Measurements from ENCODE around the gene OSCP1.

The OSCP1 gene

DNA sequence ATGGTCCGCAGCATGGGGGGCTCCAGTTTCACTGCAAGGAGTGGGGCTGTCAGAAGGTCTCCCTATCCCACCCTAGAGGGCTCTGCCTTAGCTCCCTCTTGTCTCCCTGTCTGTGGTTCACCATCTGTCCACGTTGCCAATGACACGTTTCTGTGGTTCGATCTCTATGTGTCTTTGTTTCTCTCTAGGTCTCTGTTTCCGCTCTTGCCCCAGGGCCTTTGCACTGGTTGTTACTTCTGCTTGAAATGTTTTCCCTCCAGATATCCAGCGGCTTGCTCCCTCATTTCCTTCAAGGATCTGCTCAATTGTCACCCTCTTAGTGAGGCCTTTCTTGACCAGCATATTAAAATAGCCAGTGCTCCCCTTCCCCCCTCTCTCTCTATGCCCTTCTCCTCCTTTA lies 22.4 kb upstream of the OSCP1 start:
- DNase-seq = no peak

DNA sequence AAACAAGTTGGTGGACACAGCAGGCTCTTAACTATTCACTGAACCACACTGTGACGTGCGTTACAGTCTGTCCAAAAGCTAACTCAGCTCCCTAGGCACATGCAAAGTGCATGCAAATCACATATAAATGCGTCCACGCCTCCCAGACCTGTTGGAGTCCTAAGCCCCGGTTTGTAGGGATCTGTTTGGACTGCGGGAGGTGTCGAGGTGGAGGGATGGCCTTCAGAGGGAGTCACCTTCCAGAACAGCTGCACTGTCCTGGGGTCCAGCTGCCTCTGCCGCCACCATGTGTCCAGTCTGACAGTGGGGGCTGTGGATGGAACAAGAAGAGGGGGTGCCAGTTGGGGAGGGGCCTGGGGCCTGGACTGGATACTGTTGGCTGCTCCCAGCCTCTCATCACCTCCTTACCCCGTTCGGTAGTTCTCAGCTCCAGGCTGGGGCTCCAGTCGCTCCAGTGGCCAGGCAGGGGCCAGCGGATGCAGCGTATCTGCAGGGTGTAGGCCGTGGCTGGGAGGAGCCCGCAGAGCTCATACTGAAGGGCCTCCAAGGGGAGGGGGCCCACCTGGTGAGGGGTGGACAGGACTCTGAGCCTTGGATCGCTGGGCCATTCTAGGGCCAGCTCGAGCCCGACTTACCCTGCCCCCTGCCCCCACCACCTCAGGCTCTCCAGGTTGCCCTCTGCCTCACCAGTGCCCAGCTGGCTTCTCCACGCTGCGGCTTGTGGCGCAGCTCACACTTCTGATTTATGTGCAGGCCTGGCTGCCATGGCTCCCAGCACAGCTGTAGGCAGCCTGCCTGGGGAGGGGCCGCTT lies 21.8 kb upstream of the OSCP1 start:
- DNase-seq = peak; percentile 99

GRCh38 chr1:36469163-36469562 lies 18.9 kb upstream of the OSCP1 start:
- DNase-seq = no peak

DNA sequence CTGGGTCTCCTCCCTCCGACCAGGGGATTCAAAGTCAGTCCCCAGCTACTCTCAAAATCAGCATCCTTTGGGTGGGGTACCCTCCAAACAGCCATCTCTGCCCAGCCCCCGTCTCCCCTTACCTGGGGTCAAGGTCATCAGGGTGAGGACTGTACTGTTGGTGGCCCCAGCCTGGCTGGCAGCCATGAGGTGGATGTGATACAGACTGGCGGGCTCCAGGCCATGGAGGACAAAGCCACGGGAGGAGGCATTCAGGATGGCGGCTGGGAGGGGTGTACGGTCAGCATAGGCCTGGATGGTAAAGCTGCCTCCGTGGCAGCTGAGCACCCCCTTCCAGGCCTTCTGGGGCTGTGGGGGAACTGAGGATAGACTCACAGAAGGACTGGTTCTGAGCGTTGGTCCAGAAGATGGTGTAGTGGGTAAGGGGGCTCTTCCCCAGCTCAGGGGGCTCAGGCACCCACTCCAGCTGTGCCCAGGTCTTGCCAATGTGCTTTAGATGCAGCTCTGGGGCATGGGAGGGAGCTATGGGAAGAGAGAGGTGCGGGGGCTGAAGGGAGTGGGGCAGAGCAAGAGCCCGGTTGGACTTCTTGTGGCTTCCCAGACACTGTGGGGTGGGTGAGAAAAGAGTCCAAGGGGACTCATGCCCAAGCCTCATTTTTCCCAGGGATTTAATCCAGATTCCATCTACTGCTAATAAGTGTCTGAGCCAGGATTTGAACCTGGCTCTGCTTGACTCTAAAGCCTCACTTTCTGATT lies 17.6 kb upstream of the OSCP1 start:
- DNase-seq = no peak

- DNase-seq = no peak
Measured at GRCh38 chr1:36467027-36467410, 16.8 kb upstream of the OSCP1 start.

- DNase-seq = no peak
Measured at GRCh38 chr1:36466370-36467026, 16.2 kb upstream of the OSCP1 start.

- DNase-seq = no peak
Measured at GRCh38 chr1:36465731-36466369, 15.6 kb upstream of the OSCP1 start.

DNA sequence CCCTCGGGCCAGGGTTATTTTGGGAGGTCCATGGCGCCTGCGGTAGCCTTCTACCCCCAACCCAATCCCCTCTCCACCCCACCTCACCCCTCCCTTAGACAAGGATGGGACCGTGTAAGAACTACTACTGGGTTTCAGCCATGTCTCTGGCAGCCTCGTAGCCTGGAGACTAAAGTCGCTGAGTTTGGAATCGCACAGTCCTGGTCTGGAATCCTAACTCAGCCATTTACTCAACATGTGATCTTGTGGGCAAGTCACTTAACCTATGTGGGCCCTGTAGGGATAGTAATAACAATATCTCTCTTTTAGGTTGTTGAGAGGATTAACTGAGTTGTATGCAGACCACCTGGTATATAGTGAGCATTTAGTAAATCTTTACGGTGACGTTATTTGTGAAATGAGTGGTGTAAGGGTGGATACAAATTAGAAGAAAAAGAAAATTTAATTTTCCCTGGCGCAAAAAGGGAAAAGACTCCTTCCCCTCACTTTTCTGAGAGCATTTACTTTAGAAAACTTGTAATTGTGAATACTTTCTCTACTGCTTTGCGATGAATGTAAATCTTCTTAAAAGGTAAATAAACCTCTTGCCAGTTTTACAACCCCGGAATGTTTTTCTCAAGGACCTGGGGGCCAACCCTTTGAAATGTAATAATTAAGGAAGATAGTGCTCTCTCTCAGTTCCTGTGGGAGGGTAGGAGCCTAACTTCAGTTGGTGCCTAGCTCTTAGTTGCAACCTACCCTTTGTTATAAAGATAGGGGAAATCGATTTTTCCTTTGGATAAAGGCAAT lies 14.5 kb upstream of the OSCP1 start:
- no peak for DNase-seq

DNA sequence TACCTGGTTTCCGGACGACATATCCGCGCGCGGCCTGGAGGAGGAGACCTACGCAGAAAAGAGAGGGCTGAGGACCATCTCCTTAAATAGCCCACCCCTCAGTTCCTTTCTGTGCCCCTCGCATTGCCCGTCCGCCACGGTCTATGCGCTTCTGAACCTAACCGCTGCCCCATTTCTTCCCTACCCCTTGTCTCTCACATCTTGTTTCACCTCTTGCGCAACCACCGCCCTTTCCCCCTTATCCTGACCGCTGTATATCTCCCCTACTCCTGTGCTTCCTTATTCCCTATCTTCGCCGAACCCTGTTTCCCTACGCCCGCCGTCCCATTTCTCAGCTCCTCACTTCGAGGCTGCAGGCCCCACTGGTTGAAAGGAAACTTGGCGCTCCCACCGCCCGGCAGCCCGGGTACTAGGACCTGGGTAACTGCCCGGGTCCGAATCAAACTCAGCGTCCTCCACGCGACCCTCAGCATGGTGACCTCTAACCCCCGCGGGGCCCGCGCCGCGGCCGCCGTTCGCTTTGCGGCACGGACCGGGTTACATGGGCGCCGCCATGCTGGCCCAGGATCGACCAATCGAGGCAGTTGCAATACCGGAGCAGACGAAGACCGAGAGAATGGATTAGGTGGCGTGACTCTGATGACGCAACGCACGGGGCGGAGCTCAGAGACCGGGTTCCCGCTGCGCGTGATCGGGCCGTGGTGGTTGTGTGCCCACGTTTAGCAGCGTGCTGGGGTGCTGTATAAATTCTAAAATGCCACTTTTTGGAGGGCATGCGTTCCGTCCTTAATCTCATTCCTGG lies 13.8 kb upstream of the OSCP1 start, which contains the start of gene MRPS15:
Gene MRPS15, minus strand, starts transcription at position 582 of the 802 bp plus-strand sequence. Its CDS starts 109 bp downstream, at position 473.
- peak; percentile 98 for DNase-seq

GRCh38 chr1:36463463-36463802 lies 13.2 kb upstream of the OSCP1 start:
- DNase-seq = no peak

GRCh38 chr1:36458910-36459309 lies 8.7 kb upstream of the OSCP1 start:
- DNase-seq = no peak

DNA sequence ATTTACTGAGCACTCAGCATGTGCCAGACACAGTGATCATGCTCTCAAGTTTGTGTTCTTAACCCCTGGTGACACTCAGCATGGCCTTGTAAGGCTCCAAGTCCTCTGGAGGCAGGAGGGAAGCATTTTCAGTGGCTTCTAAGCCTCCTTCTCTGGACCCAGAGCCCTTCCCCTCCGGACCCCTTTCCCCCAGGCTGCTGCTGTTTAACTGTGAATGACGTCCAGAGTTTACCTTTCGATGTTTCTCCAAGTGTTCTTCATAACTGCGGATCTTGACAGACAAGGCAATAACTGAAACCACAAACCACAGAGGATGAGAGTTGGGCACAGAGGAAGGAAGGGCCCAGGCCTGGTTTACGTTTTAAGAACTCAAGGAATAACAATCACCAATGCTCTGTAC lies 7.4 kb upstream of the OSCP1 start:
- no peak for DNase-seq

- no peak for DNase-seq
Measured at GRCh38 chr1:36456391-36456928, 6.2 kb upstream of the OSCP1 start.

DNA sequence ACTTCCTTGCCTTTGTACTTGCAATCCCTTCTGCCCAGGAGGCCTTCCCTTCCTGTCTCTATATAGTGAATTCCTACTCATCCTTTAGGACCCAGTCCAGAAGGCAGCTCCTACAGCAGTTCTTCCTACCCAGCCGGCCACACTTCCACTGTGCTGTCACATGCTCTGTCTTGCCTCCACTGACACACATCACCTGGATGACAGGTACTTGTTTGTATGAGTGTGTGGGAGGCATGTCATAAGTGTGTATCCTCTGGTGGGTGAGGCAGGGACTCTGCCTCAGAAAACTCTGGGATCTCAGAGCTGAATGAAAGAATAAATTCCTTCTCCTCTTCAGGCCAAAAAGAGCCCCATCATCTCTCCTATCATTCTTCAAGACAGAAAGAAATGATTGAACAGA lies 5.1 kb upstream of the OSCP1 start:
- DNase-seq = no peak

DNA sequence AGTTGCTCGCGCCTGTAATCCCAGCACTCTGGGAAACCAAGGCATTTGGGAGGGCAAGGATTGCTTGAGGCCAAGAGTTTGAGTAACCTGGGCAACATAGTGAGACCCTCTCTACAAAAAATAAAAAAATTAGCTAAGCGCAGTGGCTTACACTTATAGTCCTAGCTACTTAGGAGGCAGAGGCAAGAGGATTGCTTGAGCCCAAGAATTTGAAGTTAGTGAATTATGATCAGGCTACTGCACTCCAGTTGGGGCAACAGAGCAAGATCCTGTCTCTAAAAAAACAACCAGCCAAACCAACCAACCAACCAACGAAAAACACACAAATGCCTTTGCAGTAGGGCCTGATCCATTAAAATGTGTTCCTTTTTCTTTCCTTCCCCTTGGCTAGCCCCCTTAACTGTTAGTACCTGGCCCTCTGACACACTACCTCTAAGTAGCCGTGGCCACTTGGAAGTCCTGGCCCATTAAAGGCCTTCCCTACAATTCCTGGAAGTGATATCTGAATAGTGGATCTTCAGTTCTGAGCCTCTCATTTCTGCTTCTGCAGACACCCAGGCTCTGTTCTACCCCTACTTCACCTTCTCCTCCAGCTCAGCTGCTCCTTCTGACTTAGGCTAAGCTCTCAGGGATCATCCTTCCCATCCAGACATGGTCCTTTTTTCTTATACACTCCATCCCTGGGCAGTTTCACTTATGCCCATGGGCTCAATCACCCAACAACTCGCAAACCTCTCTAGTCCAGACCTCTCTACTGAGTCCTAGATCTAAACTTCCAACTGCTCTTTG lies 3.5 kb upstream of the OSCP1 start:
- DNase-seq = no peak

GRCh38 chr1:36453051-36453450 lies 2.8 kb upstream of the OSCP1 start:
- no peak for DNase-seq

DNA sequence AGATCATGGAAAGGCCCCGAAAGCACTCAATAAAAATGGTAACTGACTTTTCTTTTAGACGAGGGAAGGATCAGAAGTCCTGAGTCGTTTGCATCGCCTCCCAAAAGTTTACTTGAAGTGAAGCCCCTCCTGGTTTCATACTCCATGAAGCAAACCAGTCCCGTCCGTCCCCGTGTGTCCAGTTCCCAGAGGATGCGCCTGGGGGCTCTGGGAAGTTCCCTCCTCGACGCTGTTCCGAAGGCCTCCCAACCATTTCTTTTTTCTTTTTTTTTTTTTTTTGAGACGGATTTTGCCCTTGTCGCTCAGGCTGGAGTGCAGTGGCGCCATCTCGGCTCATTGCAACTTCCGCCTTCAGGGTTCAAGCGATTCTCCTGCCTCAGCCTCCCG lies 661 bp upstream of the OSCP1 start:
- no peak for DNase-seq

DNA sequence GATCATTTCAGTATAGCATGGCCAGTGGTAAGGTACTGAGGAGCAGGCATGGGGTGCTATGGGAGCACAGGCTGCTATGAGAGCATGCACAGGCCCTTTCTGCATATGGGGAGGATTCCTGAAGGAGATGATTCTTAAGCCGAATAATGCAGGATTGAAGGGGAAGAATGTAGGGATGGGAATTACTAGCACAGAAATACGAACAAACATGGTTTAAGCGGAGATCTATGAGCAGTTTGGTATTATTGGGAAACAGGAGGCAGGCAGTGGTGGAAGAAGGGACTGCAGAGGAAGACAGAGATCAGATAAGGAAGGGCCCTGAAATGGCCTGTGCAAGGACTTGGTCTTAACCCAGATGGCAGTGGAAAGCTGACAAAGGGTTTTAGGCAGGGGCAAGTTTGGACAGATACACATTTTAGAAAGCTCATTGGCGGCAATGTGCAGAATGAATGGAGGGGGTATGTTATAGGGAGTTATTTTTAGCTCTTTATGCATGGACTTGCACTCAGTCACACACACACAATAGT lies 1.7 kb downstream of the OSCP1 start:
- no peak for DNase-seq

GRCh38 chr1:36447450-36447849 lies 2.8 kb downstream of the OSCP1 start:
- no peak for DNase-seq

DNA sequence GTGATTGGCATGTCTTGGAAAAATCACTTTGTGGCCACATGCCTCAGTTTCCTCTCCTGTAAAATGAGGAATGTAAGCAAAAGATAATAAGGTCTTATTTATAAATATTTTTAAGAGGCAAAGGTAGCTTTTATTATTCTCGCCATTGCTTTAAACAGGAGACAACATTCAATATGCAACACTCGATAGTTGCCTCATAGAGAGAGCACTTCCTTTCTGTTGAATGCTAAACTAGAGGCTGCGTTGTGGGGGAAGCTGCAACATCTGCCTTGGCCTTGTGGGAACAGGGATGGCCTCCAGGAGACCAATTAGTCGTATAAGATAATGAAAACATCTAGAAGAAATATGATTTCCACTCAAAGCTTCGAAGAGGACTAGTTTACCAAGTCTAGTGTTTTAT lies 3.5 kb downstream of the OSCP1 start:
- DNase-seq = no peak
